WTC11 (cell line): ENCODE results near the gene GZMM. TPM values are rescaled to one million over a fixed set of nuclear protein-coding genes. Genes with fewer than 3 reads are reported as not detected.

Experiments used
- ATAC-seq: fragments of 200-7000 bp; cut with Tn5 transposase; 2 replicates; pipeline ENCODE4 v1.10.0; 2021; ENCODE audit warnings: mild to moderate bottlenecking, moderate library complexity
- CTCF ChIA-PET: fragments of 300-600 bp; sonication (Branson Sonifier 250); formaldehyde crosslinking; loops from one replicate; lab custom pipeline; 2021; ENCODE audit warnings: antibody characterized with exemption; lab: Charles Lee
- POLR2A ChIA-PET: fragments of 350-600 bp; sonication (Branson Sonifier 250); formaldehyde crosslinking; loops from one replicate; lab custom pipeline; 2021; ENCODE audit warnings: antibody characterized with exemption; lab: Charles Lee
- DNase-seq: peaks from one replicate; pipeline ENCODE4 v3.0.0; 2021; ENCODE audit warnings: low spot score
- H3K27ac Mint-ChIP-seq: 2 replicates; pipeline ENCODE4 v1.8.0; 2021; ENCODE audit warnings: mixed read lengths
- H3K27me3 Mint-ChIP-seq: 2 replicates; pipeline ENCODE4 v1.8.0; 2021; ENCODE audit warnings: low read depth, mild to moderate bottlenecking, moderate library complexity, mixed read lengths
- H3K36me3 Mint-ChIP-seq: 2 replicates; pipeline ENCODE4 v1.8.0; 2021; ENCODE audit warnings: mixed read lengths
- H3K4me1 Mint-ChIP-seq: 2 replicates; pipeline ENCODE4 v1.8.0; 2022; ENCODE audit warnings: mixed read lengths
- H3K4me3 Mint-ChIP-seq: 2 replicates; pipeline ENCODE4 v1.8.0; 2021; ENCODE audit warnings: mild to moderate bottlenecking, moderate library complexity, mixed read lengths
- H3K9me3 Mint-ChIP-seq: 2 replicates; pipeline ENCODE4 v1.8.0; 2021; ENCODE audit warnings: mixed read lengths
- ARID4B ChIP-seq: sonication (generic); formaldehyde crosslinking; IDR thresholded peaks from 2 replicates; pipeline ENCODE4 v1.8.0; 2023; ENCODE audit warnings: missing genetic modification reagents, mild to moderate bottlenecking, borderline replicate concordance
- ATF1 ChIP-seq: sonication (generic); formaldehyde crosslinking; IDR thresholded peaks from 2 replicates; pipeline ENCODE4 v1.8.1; 2023; ENCODE audit warnings: mild to moderate bottlenecking, moderate library complexity, missing genetic modification reagents
- ATF3 ChIP-seq: sonication (generic); formaldehyde crosslinking; conservative IDR thresholded peaks from 2 replicates; pipeline ENCODE4 v1.8.1; 2022; ENCODE audit warnings: mild to moderate bottlenecking, missing genetic modification reagents
- CDX4 ChIP-seq: fragments of 250-450 bp; sonication (Bioruptor Pico); IDR thresholded peaks from 2 replicates; pipeline ENCODE4 v1.9.0; 2021; ENCODE audit warnings: moderate library complexity, mild to moderate bottlenecking, inconsistent platforms, borderline replicate concordance
- CTCF ChIP-seq: fragments of 200-600 bp; IDR thresholded peaks from 2 replicates; pipeline ENCODE4 v1.8.0; 2022; ENCODE audit warnings: antibody characterized with exemption
- FOXJ3 ChIP-seq: sonication (generic); formaldehyde crosslinking; IDR thresholded peaks from 2 replicates; pipeline ENCODE4 v1.9.0; 2021; ENCODE audit warnings: missing genetic modification reagents, mild to moderate bottlenecking, borderline replicate concordance
- GRHL2 ChIP-seq: fragments of 250-450 bp; sonication (Bioruptor Pico); IDR thresholded peaks from 2 replicates; pipeline ENCODE4 v1.8.0; 2022; ENCODE audit warnings: mild to moderate bottlenecking, moderate library complexity; ENCODE audit not compliant: insufficient replicate concordance, severe bottlenecking
- HMGA2 ChIP-seq: fragments of 250-450 bp; sonication (Bioruptor Pico); IDR thresholded peaks from 2 replicates; pipeline ENCODE4 v1.4.0; 2021; ENCODE audit warnings: mild to moderate bottlenecking, moderate library complexity
- HMGXB4 ChIP-seq: sonication (generic); formaldehyde crosslinking; IDR thresholded peaks from 2 replicates; pipeline ENCODE4 v1.8.1; 2023; ENCODE audit warnings: mild to moderate bottlenecking, moderate library complexity, missing genetic modification reagents
- JAZF1 ChIP-seq: fragments of 250-450 bp; sonication (Bioruptor Pico); IDR thresholded peaks from 2 replicates; pipeline ENCODE4 v1.9.0; 2021; ENCODE audit warnings: moderate library complexity, mild to moderate bottlenecking, inconsistent platforms
- JUN ChIP-seq: sonication (generic); formaldehyde crosslinking; IDR thresholded peaks from 2 replicates; pipeline ENCODE4 v1.8.0; 2023; ENCODE audit warnings: mild to moderate bottlenecking, missing genetic modification reagents
- NR1H2 ChIP-seq: sonication (generic); formaldehyde crosslinking; IDR thresholded peaks from 2 replicates; pipeline ENCODE4 v1.9.0; 2021; ENCODE audit warnings: mild to moderate bottlenecking, moderate library complexity, missing genetic modification reagents
- OVOL2 ChIP-seq: fragments of 250-450 bp; sonication (Bioruptor Pico); IDR thresholded peaks from 2 replicates; pipeline ENCODE4 v1.9.0; 2021; ENCODE audit warnings: mild to moderate bottlenecking, borderline replicate concordance
- PRRX2 ChIP-seq: fragments of 250-450 bp; sonication (Bioruptor Pico); IDR thresholded peaks from 2 replicates; pipeline ENCODE4 v1.8.0; 2021; ENCODE audit warnings: mild to moderate bottlenecking
- SMAD3 ChIP-seq: sonication (generic); formaldehyde crosslinking; IDR thresholded peaks from 2 replicates; pipeline ENCODE4 v1.8.0; 2022; ENCODE audit warnings: missing genetic modification reagents, mild to moderate bottlenecking, borderline replicate concordance
- SP1 ChIP-seq: sonication (generic); formaldehyde crosslinking; conservative IDR thresholded peaks from 2 replicates; pipeline ENCODE4 v1.8.1; 2022; ENCODE audit warnings: missing genetic modification reagents
- TEAD4 ChIP-seq: sonication (generic); formaldehyde crosslinking; IDR thresholded peaks from 2 replicates; pipeline ENCODE4 v1.8.0; 2022; ENCODE audit warnings: mild to moderate bottlenecking, missing genetic modification reagents
- TP53 ChIP-seq: sonication (generic); formaldehyde crosslinking; IDR thresholded peaks from 2 replicates; pipeline ENCODE4 v1.8.1; 2023; ENCODE audit warnings: mild to moderate bottlenecking, missing genetic modification reagents
- USF1 ChIP-seq: sonication (generic); formaldehyde crosslinking; IDR thresholded peaks from 2 replicates; pipeline ENCODE4 v1.8.0; 2022; ENCODE audit warnings: mild to moderate bottlenecking, missing genetic modification reagents
- ZNF219 ChIP-seq: sonication (generic); formaldehyde crosslinking; IDR thresholded peaks from 2 replicates; pipeline ENCODE4 v1.8.0; 2023; ENCODE audit warnings: missing genetic modification reagents, mild to moderate bottlenecking, borderline replicate concordance
- ZNF281 ChIP-seq: sonication (generic); formaldehyde crosslinking; IDR thresholded peaks from 2 replicates; pipeline ENCODE4 v1.8.0; 2023; ENCODE audit warnings: mild to moderate bottlenecking, missing genetic modification reagents
- ZNF512 ChIP-seq: sonication (generic); formaldehyde crosslinking; IDR thresholded peaks from 2 replicates; pipeline ENCODE4 v1.8.1; 2022; ENCODE audit warnings: missing genetic modification reagents, borderline replicate concordance
- total RNA-seq: library from RNA; stranded (reverse); gene quantifications from 3 replicates; pipeline ENCODE4 v1.2.3, GENCODE V29; 2021

The GZMM gene
- total RNA-seq, 1 experiment from 2014 or later = 0.68 TPM

GRCh38 chr19:531753-532560 lies 11.9 kb upstream of the GZMM start, which contains the start of gene CDC34:
Gene CDC34 (plus strand): TSS chr19:531760. CDS start chr19:531932, 172 bp downstream.
- Mint-ChIP-seq H3K4me1 (peaks cover 8% of the 10 kb centered on the region), H3K27ac (peak within 1 kb of the TSS; percentile 70; the same call in 1 of the 2 replicates), H3K36me3 (no peaks in the 10 kb centered on the region), H3K9me3 (no peaks in the 10 kb centered on the region), H3K27me3 (peaks cover 8% of the 10 kb centered on the region), H3K4me3 (peak within 1 kb of the TSS; percentile 79)
- ATAC-seq = no peak
- CTCF ChIA-PET = interaction anchor here (0.7 to 6.5 kb wide), 12 partner anchors 10 to 184 kb away, joined by 3 to 82 read pairs (median 5); partner anchors contain the start of genes MADCAM1 and TPGS1
- POLR2A ChIA-PET = interaction anchor here (1.3 to 2.3 kb wide), 4 partner anchors 10 to 25 kb away, joined by 4 to 8 read pairs (median 4); no protein-coding TSS in a partner anchor
- no peak for DNase-seq
- TF ChIP-seq TEAD4 (no peak), USF1 (CRISPR knock-in tag) (no peak), JAZF1 (CRISPR knock-in tag) (no peak), CTCF (no peak), FOXJ3 (no peak), CDX4 (CRISPR knock-in tag) (no peak), SMAD3 (CRISPR knock-in tag) (no peak), NR1H2 (CRISPR knock-in tag) (no peak), ATF1 (CRISPR knock-in tag) (no peak), ATF3 (CRISPR knock-in tag) (no peak), PRRX2 (CRISPR knock-in tag) (no peak), SP1 (CRISPR knock-in tag) (no peak), ZNF281 (CRISPR knock-in tag) (no peak), OVOL2 (CRISPR knock-in tag) (no peak), ZNF219 (peak; percentile 45; the same call in 1 of the 2 replicates), TP53 (CRISPR knock-in tag) (no peak), HMGXB4 (peak; percentile 35; the same call in 1 of the 2 replicates), HMGA2 (CRISPR knock-in tag) (no peak), JUN (CRISPR knock-in tag) (0 out of 2 replicates have a peak, but pooled peaks have one; percentile 39), ARID4B (CRISPR knock-in tag) (peak; percentile 32; the same call in 1 of the 2 replicates), GRHL2 (CRISPR knock-in tag) (no peak), ZNF512 (CRISPR knock-in tag) (no peak)
